AG09309 (cell line): ENCODE measurements around the gene C17orf107.

Experiments used
- DNase-seq: peaks from one replicate; pipeline ENCODE4 v3.0.0-alpha.2; 2010; ENCODE audit warnings: low read depth
- H3K4me3 ChIP-seq: 2 replicates; pipeline ENCODE4 v1.5.1; 2011; ENCODE audit warnings: mild to moderate bottlenecking, low read depth, low read length, moderate library complexity; ENCODE audit not compliant: control insufficient read depth
- TF ChIP-seq, protein P1 (sequence below): IDR thresholded peaks from 2 replicates; pipeline ENCODE4 v1.5.1; 2011; ENCODE audit warnings: mild to moderate bottlenecking, low read depth, low read length, inconsistent platforms; ENCODE audit not compliant: insufficient read depth, control insufficient read depth; ENCODE audit errors: missing control alignments

Gene C17orf107

GRCh38 chr17:4887581-4887980 lies 11.8 kb upstream of the C17orf107 start:
- TF ChIP-seq, protein P1, sequence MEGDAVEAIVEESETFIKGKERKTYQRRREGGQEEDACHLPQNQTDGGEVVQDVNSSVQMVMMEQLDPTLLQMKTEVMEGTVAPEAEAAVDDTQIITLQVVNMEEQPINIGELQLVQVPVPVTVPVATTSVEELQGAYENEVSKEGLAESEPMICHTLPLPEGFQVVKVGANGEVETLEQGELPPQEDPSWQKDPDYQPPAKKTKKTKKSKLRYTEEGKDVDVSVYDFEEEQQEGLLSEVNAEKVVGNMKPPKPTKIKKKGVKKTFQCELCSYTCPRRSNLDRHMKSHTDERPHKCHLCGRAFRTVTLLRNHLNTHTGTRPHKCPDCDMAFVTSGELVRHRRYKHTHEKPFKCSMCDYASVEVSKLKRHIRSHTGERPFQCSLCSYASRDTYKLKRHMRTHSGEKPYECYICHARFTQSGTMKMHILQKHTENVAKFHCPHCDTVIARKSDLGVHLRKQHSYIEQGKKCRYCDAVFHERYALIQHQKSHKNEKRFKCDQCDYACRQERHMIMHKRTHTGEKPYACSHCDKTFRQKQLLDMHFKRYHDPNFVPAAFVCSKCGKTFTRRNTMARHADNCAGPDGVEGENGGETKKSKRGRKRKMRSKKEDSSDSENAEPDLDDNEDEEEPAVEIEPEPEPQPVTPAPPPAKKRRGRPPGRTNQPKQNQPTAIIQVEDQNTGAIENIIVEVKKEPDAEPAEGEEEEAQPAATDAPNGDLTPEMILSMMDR: no peak
- no peak for DNase-seq
- no peak overlapping the region for H3K4me3 ChIP-seq

DNA sequence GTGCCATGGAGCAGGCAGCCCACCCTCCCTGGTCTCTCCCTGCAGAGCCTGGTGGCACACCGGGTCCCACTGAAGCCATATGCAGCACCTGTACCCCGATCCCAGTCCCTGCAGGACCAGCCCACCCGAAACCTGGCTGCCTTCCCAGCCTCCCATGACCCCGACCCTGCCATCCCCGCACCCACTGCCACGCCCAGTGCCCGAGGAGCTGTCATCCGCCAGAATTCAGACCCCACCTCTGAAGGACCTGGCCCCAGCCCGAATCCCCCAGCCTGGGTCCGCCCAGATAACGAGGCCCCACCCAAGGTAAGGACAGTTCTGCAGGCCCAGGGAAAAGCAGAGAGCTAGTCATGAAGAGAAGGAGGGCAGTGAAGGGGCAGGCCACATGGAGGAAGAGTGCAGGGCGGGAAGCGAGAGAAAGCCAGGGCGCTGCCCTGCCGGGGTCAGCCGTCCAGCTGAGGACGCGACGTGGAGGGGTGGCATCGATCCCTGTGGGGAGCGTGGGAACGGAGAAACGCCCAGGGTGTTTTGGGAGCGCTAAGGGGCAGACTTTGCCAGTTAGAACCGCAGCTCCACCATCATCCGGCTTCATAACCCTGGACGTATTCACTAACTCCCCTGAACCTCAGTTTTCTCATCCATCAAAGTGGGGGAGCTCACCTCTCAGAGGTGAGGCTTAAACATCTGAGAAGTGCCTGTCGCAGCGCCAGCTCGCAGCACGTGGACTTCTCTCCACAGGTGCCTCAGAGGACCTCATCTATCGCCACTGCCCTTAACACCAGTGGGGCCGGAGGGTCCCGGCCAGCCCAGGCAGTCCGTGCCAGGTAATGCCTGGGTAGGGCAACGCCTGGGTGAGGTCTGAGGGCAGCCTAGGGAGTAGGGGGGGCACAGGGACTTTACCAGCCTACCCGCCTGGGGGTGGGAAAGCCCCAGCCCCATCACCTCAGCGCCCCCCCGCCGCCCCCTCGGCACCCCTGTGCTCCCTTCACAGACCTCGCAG lies 7.6 kb upstream of the C17orf107 start:
- no peak overlapping the region for H3K4me3 ChIP-seq
- TF ChIP-seq, protein P1: no peak
- no peak for DNase-seq

GRCh38 chr17:4892499-4893221 lies 6.7 kb upstream of the C17orf107 start:
- DNase-seq: no peak
- TF ChIP-seq, protein P1: no peak
- H3K4me3 ChIP-seq: no peak overlapping the region

DNA sequence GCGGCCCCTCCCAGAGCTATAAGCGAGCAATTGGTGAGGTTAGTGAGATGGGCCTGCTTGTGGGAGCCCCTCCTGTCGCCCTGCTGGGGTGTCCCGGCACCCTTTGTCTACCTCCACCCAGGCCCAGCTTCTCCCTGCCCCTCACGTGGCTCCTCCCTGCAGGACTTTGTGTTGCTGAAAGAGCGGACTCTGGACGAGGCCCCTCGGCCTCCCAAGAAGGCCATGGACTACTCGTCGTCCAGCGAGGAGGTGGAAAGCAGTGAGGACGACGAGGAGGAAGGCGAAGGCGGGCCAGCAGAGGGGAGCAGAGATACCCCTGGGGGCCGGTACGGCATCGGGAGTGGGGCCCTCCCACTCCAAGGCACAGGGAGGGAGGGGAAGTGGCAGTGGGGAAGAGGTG lies 6.1 kb upstream of the C17orf107 start:
- no peak for DNase-seq
- TF ChIP-seq, protein P1: no peak
- no peak overlapping the region for H3K4me3 ChIP-seq

DNA sequence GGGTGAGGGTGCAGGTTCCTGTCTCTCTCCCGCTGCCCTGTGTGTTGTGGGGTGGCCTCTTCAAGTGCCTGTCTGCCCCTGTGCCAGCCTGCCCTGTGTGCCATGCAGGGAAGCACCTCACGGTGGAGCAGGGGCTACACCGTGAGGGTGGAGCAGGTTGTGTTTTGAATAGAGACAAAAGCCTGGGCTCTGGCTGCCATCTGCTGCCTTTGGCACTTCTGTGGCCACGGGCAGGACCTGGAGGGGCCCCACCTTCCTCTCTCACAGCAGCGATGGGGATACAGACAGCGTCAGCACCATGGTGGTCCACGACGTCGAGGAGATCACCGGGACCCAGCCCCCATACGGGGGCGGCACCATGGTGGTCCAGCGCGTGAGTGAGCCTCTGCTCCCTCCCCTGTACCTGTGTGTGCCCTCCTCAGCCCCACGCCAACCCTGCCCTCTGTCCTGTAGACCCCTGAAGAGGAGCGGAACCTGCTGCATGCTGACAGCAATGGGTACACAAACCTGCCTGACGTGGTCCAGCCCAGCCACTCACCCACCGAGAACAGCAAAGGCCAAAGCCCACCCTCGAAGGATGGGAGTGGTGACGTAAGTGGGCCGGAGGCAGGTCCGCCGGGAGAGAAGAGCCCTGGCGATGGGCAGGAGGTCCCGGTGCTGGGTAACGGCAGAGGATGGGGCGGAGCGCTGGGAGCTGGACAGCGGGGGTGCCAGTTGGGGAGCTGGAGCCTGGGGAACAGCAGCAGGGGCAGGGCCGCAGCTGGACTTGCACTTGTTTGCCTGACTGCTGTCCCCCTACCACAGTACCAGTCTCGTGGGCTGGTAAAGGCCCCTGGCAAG lies 5.4 kb upstream of the C17orf107 start:
- H3K4me3 ChIP-seq: no peak overlapping the region
- no peak for DNase-seq
- TF ChIP-seq, protein P1: no peak

DNA sequence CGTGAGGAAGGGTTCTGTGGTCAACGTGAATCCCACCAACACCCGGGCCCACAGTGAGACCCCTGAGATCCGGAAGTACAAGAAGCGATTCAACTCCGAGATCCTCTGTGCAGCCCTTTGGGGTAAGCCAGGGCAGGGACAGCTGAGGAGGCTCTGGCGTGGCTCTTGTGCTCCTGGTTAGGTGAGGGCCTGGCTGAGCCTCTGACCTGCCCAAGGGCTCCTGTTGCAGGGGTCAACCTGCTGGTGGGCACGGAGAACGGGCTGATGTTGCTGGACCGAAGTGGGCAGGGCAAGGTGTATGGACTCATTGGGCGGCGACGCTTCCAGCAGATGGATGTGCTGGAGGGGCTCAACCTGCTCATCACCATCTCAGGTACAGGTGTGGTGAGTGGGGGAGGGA lies 4.2 kb upstream of the C17orf107 start:
- DNase-seq: no peak
- TF ChIP-seq, protein P1: no peak

More for the DNA sequence above, 4.2 kb upstream of the C17orf107 start:
- H3K4me3 ChIP-seq: no peak overlapping the region
